ENCODE results near the gene CHN1.

Gene CHN1

GRCh38 chr2:174870787-174871186 is 134.4 kb downstream of the CHN1 start:
- H3K27ac ChIP-seq, result no peak overlapping the region
- H3K27me3 ChIP-seq, result peaks cover 1% of the 10 kb centered on the region
- no peaks in the 10 kb centered on the region for H3K4me1 ChIP-seq (ENCODE audit: control insufficient read depth in 1 of 2, insufficient read depth in 1 of 2, low read depth in 1 of 2, low read length in 1 of 2)
- TF ChIP-seq CTCF (IDR thresholded peaks at IDR 0.05), result no peak
- H3K36me3 ChIP-seq, result no peaks in the 10 kb centered on the region
- no peaks in the 10 kb centered on the region for H3K9me3 ChIP-seq
- H3K4me3 ChIP-seq (ENCODE audit: low read depth in 1 of 2, low read length in 1 of 2), result no peak overlapping the region

GRCh38 chr2:174868878-174869277 is 136.3 kb downstream of the CHN1 start:
- H3K4me3 ChIP-seq (ENCODE audit: low read depth in 1 of 2, low read length in 1 of 2), result no peak overlapping the region
- no peak overlapping the region for H3K27ac ChIP-seq
- H3K36me3 ChIP-seq, result no peaks in the 10 kb centered on the region
- H3K4me1 ChIP-seq (ENCODE audit: control insufficient read depth in 1 of 2, insufficient read depth in 1 of 2, low read depth in 1 of 2, low read length in 1 of 2), result no peaks in the 10 kb centered on the region
- H3K27me3 ChIP-seq, result peaks cover 18% of the 10 kb centered on the region
- no peak for TF ChIP-seq CTCF (IDR thresholded peaks at IDR 0.05)
- H3K9me3 ChIP-seq, result no peaks in the 10 kb centered on the region

GRCh38 chr2:174866421-174866820 is 138.8 kb downstream of the CHN1 start:
- Histone ChIP-seq H3K27me3 (peaks cover 18% of the 10 kb centered on the region), H3K9me3 (no peaks in the 10 kb centered on the region), H3K4me3 (ENCODE audit: low read depth in 1 of 2, low read length in 1 of 2) (no peak overlapping the region), H3K4me1 (ENCODE audit: control insufficient read depth in 1 of 2, insufficient read depth in 1 of 2, low read depth in 1 of 2, low read length in 1 of 2) (no peaks in the 10 kb centered on the region), H3K27ac (no peak overlapping the region), H3K36me3 (no peaks in the 10 kb centered on the region)
- no peak for TF ChIP-seq CTCF (IDR thresholded peaks at IDR 0.05)

GRCh38 chr2:174863183-174863582 is 142.0 kb downstream of the CHN1 start:
- H3K36me3 ChIP-seq, result no peaks in the 10 kb centered on the region
- no peaks in the 10 kb centered on the region for H3K9me3 ChIP-seq
- no peaks in the 10 kb centered on the region for H3K4me1 ChIP-seq (ENCODE audit: control insufficient read depth in 1 of 2, insufficient read depth in 1 of 2, low read depth in 1 of 2, low read length in 1 of 2)
- H3K4me3 ChIP-seq (ENCODE audit: low read depth in 1 of 2, low read length in 1 of 2), result no peak overlapping the region
- no peak for TF ChIP-seq CTCF (IDR thresholded peaks at IDR 0.05)
- H3K27ac ChIP-seq, result no peak overlapping the region
- peaks cover 18% of the 10 kb centered on the region for H3K27me3 ChIP-seq

GRCh38 chr2:174859563-174860169 is 145.5 kb downstream of the CHN1 start:
- H3K4me3 ChIP-seq (ENCODE audit: low read depth in 1 of 2, low read length in 1 of 2), result no peak overlapping the region
- no peak for TF ChIP-seq CTCF (IDR thresholded peaks at IDR 0.05)
- peaks cover 6% of the 10 kb centered on the region for H3K27me3 ChIP-seq
- no peaks in the 10 kb centered on the region for H3K9me3 ChIP-seq
- no peak overlapping the region for H3K27ac ChIP-seq
- H3K4me1 ChIP-seq (ENCODE audit: control insufficient read depth in 1 of 2, insufficient read depth in 1 of 2, low read depth in 1 of 2, low read length in 1 of 2), result no peaks in the 10 kb centered on the region
- H3K36me3 ChIP-seq, result no peaks in the 10 kb centered on the region

- H3K4me3 ChIP-seq (ENCODE audit: low read depth in 1 of 2, low read length in 1 of 2), result no peak overlapping the region
- H3K36me3 ChIP-seq, result no peaks in the 10 kb centered on the region
- H3K9me3 ChIP-seq, result no peaks in the 10 kb centered on the region
- TF ChIP-seq CTCF (IDR thresholded peaks at IDR 0.05), result no peak
- H3K27me3 ChIP-seq, result no peaks in the 10 kb centered on the region
- no peaks in the 10 kb centered on the region for H3K4me1 ChIP-seq (ENCODE audit: control insufficient read depth in 1 of 2, insufficient read depth in 1 of 2, low read depth in 1 of 2, low read length in 1 of 2)
- H3K27ac ChIP-seq, result no peak overlapping the region
Observed at GRCh38 chr2:174858745-174859144, 146.4 kb downstream of the CHN1 start.

Data from neutrophil (primary cell).